ENCODE measurements around the gene ZNF25.
"Not testable (repeated sequence)": the region's sequence is repeated elsewhere in the genome, so short reads cannot be mapped to it uniquely, and the experiment has no call there.

Gene ZNF25

GRCh38 chr10:37976091-37976879 is at the start of gene ZNF25:
TSS of gene ZNF25 (minus strand) at chr10:37976647. CDS start at chr10:37971722, 4,925 bp downstream.
- peak; percentile 94 to 96 for DNase-seq (ENCODE audit: extremely low read depth in 1 of 2, low read depth in 1 of 2)

GRCh38 chr10:38025283-38025682 is 48.8 kb upstream of the ZNF25 start:
- no peak for DNase-seq (ENCODE audit: extremely low read depth in 1 of 2, low read depth in 1 of 2)

- DNase-seq (ENCODE audit: extremely low read depth in 1 of 2, low read depth in 1 of 2): not testable (repeated sequence)
Measured at GRCh38 chr10:38019124-38019523, 42.7 kb upstream of the ZNF25 start.

- DNase-seq (ENCODE audit: extremely low read depth in 1 of 2, low read depth in 1 of 2): no peak
Measured at GRCh38 chr10:38016354-38016753, 39.9 kb upstream of the ZNF25 start.

DNA sequence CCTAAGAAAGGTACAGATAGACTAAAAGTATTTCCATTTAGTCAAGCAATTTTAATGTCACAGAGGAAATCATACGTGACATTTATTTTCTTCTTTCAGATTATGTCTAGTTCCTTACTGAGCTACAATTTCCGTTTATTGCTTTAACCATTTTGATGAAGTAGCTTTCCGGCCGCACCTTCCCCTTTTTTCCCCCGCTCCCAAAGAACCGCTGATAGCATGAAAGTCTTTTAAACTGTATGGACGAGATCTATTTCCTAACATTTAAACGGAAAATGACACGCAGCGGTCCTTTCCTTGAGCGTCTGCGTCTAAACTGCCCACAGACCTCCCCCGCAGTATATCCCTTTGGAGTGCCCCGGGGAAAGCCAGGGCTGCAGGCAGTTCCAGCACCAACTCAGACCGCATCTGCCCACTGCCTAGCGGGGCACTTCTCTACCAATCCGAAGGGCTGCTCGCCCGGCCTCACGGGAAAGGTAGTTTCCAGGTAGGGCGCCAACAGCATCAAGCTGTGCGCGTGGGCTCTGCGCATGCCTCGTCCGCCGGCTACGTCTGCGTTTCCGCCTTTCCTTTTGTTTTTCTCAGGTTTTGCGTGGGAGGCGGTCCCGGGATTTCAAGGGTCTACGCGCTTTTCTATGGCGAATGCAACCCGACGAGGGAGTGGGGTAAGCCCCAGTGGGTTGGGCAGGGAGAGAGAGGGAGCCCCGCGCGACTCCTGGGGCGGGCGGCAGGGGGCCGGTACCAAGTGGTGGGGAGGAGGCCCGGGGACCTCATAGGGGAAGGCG is 33.9 kb upstream of the ZNF25 start, which contains the start of gene ZNF33A:
Gene ZNF33A (plus strand): TSS at position 557 of the 785 bp plus-strand sequence. CDS start 1,667 bp downstream, outside the sequence.
- DNase-seq (ENCODE audit: extremely low read depth in 1 of 2, low read depth in 1 of 2): peak; percentile 80 to 86

GRCh38 chr10:38007991-38008390 is 31.5 kb upstream of the ZNF25 start:
- no peak for DNase-seq (ENCODE audit: extremely low read depth in 1 of 2, low read depth in 1 of 2)

DNA sequence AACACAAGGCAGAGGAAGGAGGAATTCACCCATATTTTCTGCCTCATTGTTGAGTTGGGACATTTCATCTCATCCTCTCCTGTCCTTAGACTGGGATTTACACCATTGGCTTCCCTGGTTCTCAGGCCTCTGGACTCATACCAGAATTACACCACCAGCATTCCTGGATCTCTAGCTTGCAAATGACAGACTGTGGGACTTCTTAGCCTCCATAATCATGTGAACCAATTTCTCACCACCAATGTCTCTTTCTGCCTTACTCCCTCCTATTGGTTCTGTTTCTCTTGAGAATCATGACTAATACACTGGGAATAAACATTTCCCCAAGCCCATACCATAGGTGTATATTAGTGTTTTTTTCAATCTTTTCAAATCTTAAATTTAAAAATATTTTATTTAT is 31.1 kb upstream of the ZNF25 start:
- no peak for DNase-seq (ENCODE audit: extremely low read depth in 1 of 2, low read depth in 1 of 2)

DNA sequence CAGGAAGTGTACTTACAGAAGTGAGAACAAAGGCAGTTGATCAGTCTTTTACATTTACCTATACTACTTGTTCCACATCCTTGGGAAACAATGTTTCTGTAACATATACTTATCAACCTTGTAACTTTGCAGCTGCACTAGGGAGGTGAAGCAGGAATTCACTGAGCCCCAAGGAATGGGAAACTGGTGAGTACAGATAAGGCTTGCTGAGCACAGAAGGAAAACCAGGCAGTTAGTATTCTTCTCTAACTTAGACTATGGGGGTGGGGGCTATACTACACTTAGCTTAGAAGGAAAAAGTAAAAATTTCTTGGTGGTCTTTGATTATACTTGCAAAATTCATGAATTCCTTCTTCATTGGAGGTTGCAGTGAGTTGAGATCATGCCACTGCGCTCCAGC is 27.1 kb upstream of the ZNF25 start:
- no peak for DNase-seq (ENCODE audit: extremely low read depth in 1 of 2, low read depth in 1 of 2)

DNA sequence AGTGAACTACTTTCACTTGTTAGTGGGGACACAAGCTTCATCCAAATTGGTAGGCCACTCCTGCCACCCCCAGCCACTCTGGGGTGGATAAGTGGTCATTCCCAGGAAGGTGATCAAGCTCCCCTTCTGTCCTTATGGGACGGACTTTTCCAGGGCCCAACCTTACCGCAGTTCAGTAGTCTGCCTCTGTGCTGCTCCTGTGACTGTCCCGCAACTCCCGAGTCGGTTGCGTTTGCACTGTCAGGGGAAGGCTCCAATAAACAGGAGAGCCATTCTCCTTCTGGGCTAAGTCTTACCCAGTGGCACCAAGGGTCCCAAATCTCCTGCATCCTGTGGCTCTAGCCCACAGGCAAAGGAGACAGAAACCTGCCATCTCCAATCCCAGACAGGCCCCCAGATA is 26.6 kb upstream of the ZNF25 start:
- no peak for DNase-seq (ENCODE audit: extremely low read depth in 1 of 2, low read depth in 1 of 2)

DNA sequence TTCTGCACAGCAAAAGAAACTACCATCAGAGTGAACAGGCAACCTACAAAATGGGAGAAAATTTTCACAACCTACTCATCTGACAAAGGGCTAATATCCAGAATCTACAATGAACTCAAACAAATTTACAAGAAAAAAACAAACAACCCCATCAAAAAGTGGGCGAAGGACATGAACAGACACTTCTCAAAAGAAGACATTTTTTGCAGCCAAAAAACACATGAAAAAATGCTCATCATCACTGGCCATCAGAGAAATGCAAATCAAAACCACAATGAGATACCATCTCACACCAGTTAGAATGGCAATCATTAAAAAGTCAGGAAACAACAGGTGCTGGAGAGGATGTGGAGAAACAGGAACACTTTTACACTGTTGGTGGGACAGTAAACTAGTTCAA is 24.0 kb upstream of the ZNF25 start:
- DNase-seq (ENCODE audit: extremely low read depth in 1 of 2, low read depth in 1 of 2): not testable (repeated sequence)

DNA sequence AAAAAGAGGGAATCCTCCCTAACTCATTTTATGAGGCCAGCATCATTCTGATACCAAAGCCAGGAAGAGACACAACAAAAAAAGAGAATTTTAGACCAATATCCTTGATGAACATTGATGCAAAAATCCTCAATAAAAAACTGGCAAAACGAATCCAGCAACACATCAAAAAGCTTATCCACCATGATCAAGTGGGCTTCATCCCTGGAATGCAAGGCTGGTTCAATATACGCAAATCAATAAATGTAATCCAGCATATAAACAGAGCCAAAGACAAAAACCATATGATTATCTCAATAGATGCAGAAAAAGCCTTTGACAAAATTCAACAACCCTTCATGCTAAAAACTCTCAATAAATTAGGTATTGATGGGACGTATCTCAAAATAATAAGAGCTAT is 22.5 kb upstream of the ZNF25 start:
- DNase-seq (ENCODE audit: extremely low read depth in 1 of 2, low read depth in 1 of 2): not testable (repeated sequence)

GRCh38 chr10:37992083-37992482 is 15.6 kb upstream of the ZNF25 start:
- DNase-seq (ENCODE audit: extremely low read depth in 1 of 2, low read depth in 1 of 2): no peak

- no peak for DNase-seq (ENCODE audit: extremely low read depth in 1 of 2, low read depth in 1 of 2)
Measured at GRCh38 chr10:37991655-37992054, 15.2 kb upstream of the ZNF25 start.

DNA sequence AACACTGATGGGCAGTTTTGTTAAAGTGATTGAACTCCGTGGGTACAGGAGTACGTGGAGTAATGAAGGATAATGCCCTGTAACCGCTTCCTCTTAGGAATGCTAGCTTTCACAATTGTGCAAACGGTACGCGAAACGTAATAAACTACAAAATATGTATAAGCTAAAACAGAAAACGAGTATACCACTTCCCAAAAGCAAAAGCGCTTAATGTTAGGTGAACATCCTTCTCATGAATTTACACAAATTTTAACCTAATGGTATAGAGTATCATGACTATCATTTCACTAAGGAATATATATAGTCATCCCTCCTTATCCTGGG is 395 bp upstream of the ZNF25 start:
- no peak for DNase-seq (ENCODE audit: extremely low read depth in 1 of 2, low read depth in 1 of 2)

DNA sequence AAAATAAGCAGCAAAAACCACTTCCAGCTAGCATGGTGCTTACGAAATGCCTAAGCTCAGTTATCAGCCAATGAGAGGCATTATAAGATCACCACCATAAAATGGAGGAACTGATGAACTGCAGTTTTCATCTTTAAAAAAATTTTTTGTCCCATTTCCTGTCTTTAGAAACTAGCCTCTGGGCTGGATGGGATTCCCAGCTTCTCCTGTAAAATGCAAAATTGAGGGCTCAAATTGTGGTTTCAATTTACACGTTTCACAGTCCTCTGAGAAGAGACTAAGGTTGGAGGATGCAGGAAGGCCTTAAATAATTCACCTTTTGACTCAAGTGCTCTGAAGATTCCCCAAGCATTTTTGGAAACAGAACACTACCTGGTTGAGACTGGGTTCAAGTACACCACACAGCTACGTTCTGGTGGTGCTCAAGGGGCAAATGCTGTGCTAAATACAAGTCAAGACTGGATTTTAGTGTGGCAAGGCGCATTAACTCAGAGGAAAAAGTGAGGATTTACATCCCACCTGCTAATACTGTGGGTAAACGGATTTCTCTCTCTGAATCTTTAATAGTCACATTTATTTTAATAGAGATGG is 951 bp downstream of the ZNF25 start:
- no peak for DNase-seq (ENCODE audit: extremely low read depth in 1 of 2, low read depth in 1 of 2)

- no peak for DNase-seq (ENCODE audit: extremely low read depth in 1 of 2, low read depth in 1 of 2)
Measured at GRCh38 chr10:37972396-37972795, 4.1 kb downstream of the ZNF25 start.

- DNase-seq (ENCODE audit: extremely low read depth in 1 of 2, low read depth in 1 of 2): no peak
Measured at GRCh38 chr10:37965006-37965405, 11.4 kb downstream of the ZNF25 start.

- DNase-seq (ENCODE audit: extremely low read depth in 1 of 2, low read depth in 1 of 2): no peak
Measured at GRCh38 chr10:37960591-37961137, 15.8 kb downstream of the ZNF25 start.

DNA sequence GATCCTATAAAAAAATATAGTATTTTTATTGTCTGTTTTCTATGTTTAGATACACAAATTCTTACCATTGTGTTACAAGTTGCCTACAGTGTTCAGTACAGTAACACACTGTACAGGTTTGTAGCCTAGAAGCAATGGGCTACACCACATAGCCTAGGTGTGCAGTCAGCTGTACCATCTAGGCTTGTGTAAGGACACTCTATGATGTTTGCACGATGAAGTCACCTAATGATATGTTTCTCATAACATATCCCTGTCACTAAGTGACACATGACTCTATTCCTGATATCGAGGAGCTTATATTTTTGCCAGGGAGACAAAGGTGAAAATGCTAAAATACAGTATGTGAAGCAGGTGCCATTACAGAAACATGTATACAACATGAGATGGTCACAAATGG is 18.6 kb downstream of the ZNF25 start:
- DNase-seq (ENCODE audit: extremely low read depth in 1 of 2, low read depth in 1 of 2): no peak

DNA sequence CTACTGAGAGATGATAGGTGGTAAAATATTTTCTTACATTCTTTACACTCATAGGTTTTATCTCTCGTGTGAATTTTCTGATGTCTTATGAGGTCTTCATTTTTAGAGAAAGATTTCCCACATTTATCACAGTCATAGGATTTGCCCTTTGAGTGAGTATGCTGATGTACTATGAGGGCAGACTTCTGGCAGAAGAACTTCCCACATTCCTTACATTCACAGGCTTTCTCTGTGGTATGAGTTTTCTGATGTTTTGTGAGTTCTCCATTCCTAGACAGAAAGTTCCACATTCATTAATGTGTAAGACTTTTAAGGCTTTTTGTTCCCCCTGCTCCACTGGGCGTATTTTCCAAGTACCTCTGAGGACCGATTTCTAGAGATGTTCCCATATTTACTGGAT is 23.5 kb downstream of the ZNF25 start:
- DNase-seq (ENCODE audit: extremely low read depth in 1 of 2, low read depth in 1 of 2): no peak

DNA sequence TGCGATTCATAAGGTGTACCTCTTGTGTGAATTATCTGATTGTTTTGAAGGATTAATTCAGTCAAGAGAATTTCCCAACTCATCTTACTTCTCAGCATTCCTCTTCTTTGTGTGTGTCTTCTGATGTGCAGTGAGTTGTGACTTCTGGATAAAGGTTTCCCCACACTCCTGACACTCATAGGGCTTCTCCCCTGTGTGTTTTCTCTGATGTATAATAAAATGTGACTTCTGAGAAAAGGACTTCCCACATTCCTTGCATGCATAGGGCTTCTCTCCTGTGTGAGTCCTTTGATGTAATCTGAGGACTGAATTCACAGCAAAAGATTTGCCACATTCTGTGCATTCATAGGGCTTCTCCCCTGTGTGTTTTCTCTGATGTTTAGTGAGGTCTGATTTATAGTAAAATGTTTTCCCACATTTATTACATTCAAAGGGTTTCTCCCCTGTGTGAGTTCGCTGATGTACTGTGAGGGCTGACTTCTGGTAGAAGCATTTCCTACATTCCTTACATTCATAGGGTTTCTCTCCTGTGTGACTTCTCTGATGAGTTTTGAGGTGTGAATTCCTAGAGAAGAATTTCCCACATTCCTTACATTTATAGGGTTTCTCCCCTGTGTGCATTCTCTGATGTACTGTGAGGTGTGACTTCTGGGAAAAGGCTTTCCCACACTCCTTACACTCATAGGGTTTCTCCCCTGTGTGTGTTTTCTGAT is 24.2 kb downstream of the ZNF25 start:
- DNase-seq (ENCODE audit: extremely low read depth in 1 of 2, low read depth in 1 of 2): no peak

All from activated CD8-positive, alpha-beta memory T cell treated with anti-CD3 and anti-CD28 coated beads for 1 hour (primary cell).